HepG2 (cell line): Measurements from ENCODE around the gene SLC5A10. TPM values are rescaled to one million over a fixed set of nuclear protein-coding genes. Genes with fewer than 3 reads are reported as not detected.

Experiments used
- ARNT2 ChIP-seq: sonication (generic); formaldehyde crosslinking; IDR thresholded peaks from 2 replicates; pipeline ENCODE4 v1.8.0; 2022; ENCODE audit warnings: mild to moderate bottlenecking, low read depth, missing genetic modification reagents, moderate library complexity
- CERS6 ChIP-seq: sonication (generic); formaldehyde crosslinking; IDR thresholded peaks from 2 replicates; pipeline ENCODE4 v1.5.0; 2020; ENCODE audit warnings: missing genetic modification reagents
- ELF3 ChIP-seq: IDR thresholded peaks from 2 replicates; pipeline ENCODE4 v1.6.1; 2016; ENCODE audit warnings: missing genetic modification reagents, missing compliant biosample characterization
- FOSL1 ChIP-seq: sonication (generic); formaldehyde crosslinking; IDR thresholded peaks from 2 replicates; pipeline ENCODE4 v1.9.0; 2021; ENCODE audit warnings: missing genetic modification reagents, borderline replicate concordance
- HIVEP1 ChIP-seq: sonication (generic); formaldehyde crosslinking; IDR thresholded peaks from 2 replicates; pipeline ENCODE4 v1.4.0; 2020; ENCODE audit warnings: mild to moderate bottlenecking, missing genetic modification reagents
- KDM6A ChIP-seq: IDR thresholded peaks from 2 replicates; pipeline ENCODE4 v1.6.1; 2016; ENCODE audit warnings: low read depth
- MED13 ChIP-seq: sonication (generic); formaldehyde crosslinking; IDR thresholded peaks from 2 replicates; pipeline ENCODE4 v1.5.0; 2020; ENCODE audit warnings: missing genetic modification reagents
- PLRG1 ChIP-seq: fragments of 450-650 bp; conservative IDR thresholded peaks from 2 replicates; pipeline ENCODE4 v1.6.1; 2016
- SAFB2 ChIP-seq: sonication (generic); formaldehyde crosslinking; IDR thresholded peaks from 2 replicates; pipeline ENCODE4 v1.5.1; 2020; ENCODE audit warnings: missing genetic modification reagents, low read depth, mild to moderate bottlenecking, borderline replicate concordance
- SRSF1 ChIP-seq: fragments of 200-400 bp; formaldehyde crosslinking; optimal IDR thresholded peaks from 2 replicates; pipeline ENCODE3; 2017; ENCODE audit warnings: mild to moderate bottlenecking, low read depth, low read length, moderate library complexity
- STAG1 ChIP-seq: sonication (generic); formaldehyde crosslinking; IDR thresholded peaks from 2 replicates; pipeline ENCODE4 v1.4.0; 2020; ENCODE audit warnings: missing genetic modification reagents
- TFE3 ChIP-seq: IDR thresholded peaks from 2 replicates; pipeline ENCODE4 v1.6.1; 2016
- ZBTB8A ChIP-seq: sonication (generic); formaldehyde crosslinking; IDR thresholded peaks from 2 replicates; pipeline ENCODE4 v1.4.0; 2020; ENCODE audit warnings: mild to moderate bottlenecking, low read depth, missing genetic modification reagents, borderline replicate concordance
- ZNF256 ChIP-seq: sonication (generic); formaldehyde crosslinking; conservative IDR thresholded peaks from 2 replicates; pipeline ENCODE4 v1.4.0; 2020; ENCODE audit warnings: missing genetic modification reagents
- ZNF280B ChIP-seq: sonication (generic); formaldehyde crosslinking; IDR thresholded peaks from 2 replicates; pipeline ENCODE4 v1.5.0; 2020; ENCODE audit warnings: missing genetic modification reagents, mild to moderate bottlenecking, borderline replicate concordance
- ZNF513 ChIP-seq: sonication (generic); formaldehyde crosslinking; conservative IDR thresholded peaks from 2 replicates; pipeline ENCODE4 v1.5.0; 2020; ENCODE audit warnings: missing genetic modification reagents
- ZNF576 ChIP-seq: sonication (generic); formaldehyde crosslinking; IDR thresholded peaks from 2 replicates; pipeline ENCODE4 v1.4.0; 2020; ENCODE audit warnings: mild to moderate bottlenecking, missing genetic modification reagents
- ZNF644 ChIP-seq: IDR thresholded peaks from 2 replicates; pipeline ENCODE4 v1.6.1; 2016; ENCODE audit warnings: low read depth
- ZNF724P ChIP-seq: sonication (generic); formaldehyde crosslinking; IDR thresholded peaks from 2 replicates; pipeline ENCODE4 v1.8.0; 2022; ENCODE audit warnings: missing genetic modification reagents, borderline replicate concordance
- polyA plus RNA-seq, 8 experiments: library from polyadenylated mRNA; depleted of rRNA in 3 of 8; stranded (reverse) in 7 of 8; unstranded in 1 of 8; fragments of >200 nt; fragmentation: Illumina TruSeq in 4 of 8; extraction: Trizol in 4 of 8; gene quantifications; 2 replicates each; pipeline versions ENCODE4 v1.2.1 to v1.2.3, GENCODE V29; 2011 to 2016; ENCODE audit warnings: low read depth in 4 of 8, missing spikeins in 1 of 8, mixed read lengths in 1 of 8; ENCODE audit not compliant: insufficient read depth in 1 of 8
- total RNA-seq, 5 experiments: library from RNA; depleted of rRNA; stranded (reverse); fragments of >200 nt; fragmentation: Illumina TruSeq; extraction: Trizol; gene quantifications; 2 replicates each; pipeline ENCODE4 v1.2.3, GENCODE V29; 2016; ENCODE audit warnings: low read depth in 1 of 5
- TF ChIP-seq, protein P1 (sequence below): sonication (generic); formaldehyde crosslinking; IDR thresholded peaks from 2 replicates; pipeline ENCODE4 v1.5.1; 2020; ENCODE audit warnings: missing genetic modification reagents, mild to moderate bottlenecking, borderline replicate concordance
- TF ChIP-seq, protein P2 (sequence below): IDR thresholded peaks from 2 replicates; pipeline ENCODE4 v1.6.1; 2016; ENCODE audit warnings: mild to moderate bottlenecking, missing biosample characterization, missing genetic modification reagents
- TF ChIP-seq, protein P3 (sequence below): sonication (generic); formaldehyde crosslinking; IDR thresholded peaks from 2 replicates; pipeline ENCODE4 v1.4.0; 2020; ENCODE audit warnings: missing genetic modification reagents

The SLC5A10 gene
- total and polyA plus RNA-seq, 2 of the 13 experiments (the other 11 are each of a cell fraction or from before 2014, with no cell fraction given) = 0.05 TPM; not detected in 1

DNA sequence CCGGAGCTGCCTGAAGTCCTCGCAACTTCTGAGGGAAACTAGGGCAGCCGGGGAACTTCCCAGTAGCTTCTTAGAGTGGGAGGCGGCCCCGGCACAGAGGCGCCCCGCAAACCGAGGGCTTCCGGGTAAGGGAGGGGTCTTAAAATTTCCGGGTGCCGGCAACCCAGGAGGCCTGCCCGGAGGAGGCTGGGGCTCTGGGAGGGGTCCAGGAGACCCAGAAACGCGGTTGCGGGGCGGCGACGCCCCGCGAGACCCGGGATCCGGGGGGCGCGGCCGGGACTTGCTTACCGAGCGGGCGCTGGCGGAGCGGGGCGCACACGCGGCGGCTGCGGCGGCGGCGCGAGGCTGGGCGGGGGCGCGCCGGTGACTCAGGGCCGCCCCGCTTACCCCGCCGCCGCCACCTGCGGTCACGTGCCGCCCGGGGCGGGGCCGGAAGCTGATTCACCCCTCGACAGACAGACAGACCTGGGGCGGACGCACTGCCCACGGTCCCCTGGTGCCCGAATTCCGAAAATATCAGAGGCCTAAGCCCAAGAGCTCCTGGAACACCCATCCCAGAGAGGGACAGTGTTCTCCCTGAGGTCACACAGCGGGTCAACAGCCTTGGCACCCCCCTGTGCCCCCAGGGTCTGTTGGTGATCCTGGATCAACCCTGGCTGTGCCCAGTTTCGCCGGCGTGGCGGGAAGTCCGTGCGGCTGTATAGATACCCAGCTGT, 52.6 kb downstream of the SLC5A10 start, which contains the start of gene FAM83G (continued):
- TF ChIP-seq, protein P1, sequence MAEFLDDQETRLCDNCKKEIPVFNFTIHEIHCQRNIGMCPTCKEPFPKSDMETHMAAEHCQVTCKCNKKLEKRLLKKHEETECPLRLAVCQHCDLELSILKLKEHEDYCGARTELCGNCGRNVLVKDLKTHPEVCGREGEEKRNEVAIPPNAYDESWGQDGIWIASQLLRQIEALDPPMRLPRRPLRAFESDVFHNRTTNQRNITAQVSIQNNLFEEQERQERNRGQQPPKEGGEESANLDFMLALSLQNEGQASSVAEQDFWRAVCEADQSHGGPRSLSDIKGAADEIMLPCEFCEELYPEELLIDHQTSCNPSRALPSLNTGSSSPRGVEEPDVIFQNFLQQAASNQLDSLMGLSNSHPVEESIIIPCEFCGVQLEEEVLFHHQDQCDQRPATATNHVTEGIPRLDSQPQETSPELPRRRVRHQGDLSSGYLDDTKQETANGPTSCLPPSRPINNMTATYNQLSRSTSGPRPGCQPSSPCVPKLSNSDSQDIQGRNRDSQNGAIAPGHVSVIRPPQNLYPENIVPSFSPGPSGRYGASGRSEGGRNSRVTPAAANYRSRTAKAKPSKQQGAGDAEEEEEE (CRISPR knock-in tag) = no peak
- no peak for TF ChIP-seq PLRG1
- TF ChIP-seq CERS6 (CRISPR knock-in tag) = no peak
- no peak for TF ChIP-seq SRSF1
- TF ChIP-seq, protein P2, sequence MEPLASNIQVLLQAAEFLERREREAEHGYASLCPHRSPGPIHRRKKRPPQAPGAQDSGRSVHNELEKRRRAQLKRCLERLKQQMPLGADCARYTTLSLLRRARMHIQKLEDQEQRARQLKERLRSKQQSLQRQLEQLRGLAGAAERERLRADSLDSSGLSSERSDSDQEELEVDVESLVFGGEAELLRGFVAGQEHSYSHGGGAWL = no peak
- TF ChIP-seq ZNF644 (CRISPR knock-in tag) = no peak
- no peak for TF ChIP-seq ZNF576
- TF ChIP-seq, protein P3, sequence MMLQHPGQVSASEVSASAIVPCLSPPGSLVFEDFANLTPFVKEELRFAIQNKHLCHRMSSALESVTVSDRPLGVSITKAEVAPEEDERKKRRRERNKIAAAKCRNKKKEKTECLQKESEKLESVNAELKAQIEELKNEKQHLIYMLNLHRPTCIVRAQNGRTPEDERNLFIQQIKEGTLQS (CRISPR knock-in tag) = peak; percentile 83
- TF ChIP-seq ZBTB8A (CRISPR knock-in tag) = no peak
- no peak for TF ChIP-seq SAFB2 (CRISPR knock-in tag)
- TF ChIP-seq HIVEP1 (CRISPR knock-in tag) = peak; percentile 33; the same call in 1 of the 2 replicates
- TF ChIP-seq ZNF513 (CRISPR knock-in tag) = no peak
- no peak for TF ChIP-seq ELF3
- no peak for TF ChIP-seq ARNT2 (CRISPR knock-in tag)
- no peak for TF ChIP-seq KDM6A
- no peak for TF ChIP-seq STAG1 (CRISPR knock-in tag)
- TF ChIP-seq MED13 = 0 out of 2 replicates have a peak, but pooled peaks have one; percentile 38
- no peak for TF ChIP-seq ZNF280B (CRISPR knock-in tag)
- TF ChIP-seq FOSL1 = peak; percentile 68; the same call in 1 of the 2 replicates
- peak; percentile 66 for TF ChIP-seq TFE3
- TF ChIP-seq ZNF256 (CRISPR knock-in tag) = no peak
- TF ChIP-seq ZNF724P (CRISPR knock-in tag) = no peak
